ENCODE data around the gene NLRP1. TPM values are rescaled to one million over a fixed set of nuclear protein-coding genes. Genes with fewer than 3 reads are reported as not detected.

The NLRP1 gene
- total RNA-seq, 1 donor: 33.2 TPM

DNA sequence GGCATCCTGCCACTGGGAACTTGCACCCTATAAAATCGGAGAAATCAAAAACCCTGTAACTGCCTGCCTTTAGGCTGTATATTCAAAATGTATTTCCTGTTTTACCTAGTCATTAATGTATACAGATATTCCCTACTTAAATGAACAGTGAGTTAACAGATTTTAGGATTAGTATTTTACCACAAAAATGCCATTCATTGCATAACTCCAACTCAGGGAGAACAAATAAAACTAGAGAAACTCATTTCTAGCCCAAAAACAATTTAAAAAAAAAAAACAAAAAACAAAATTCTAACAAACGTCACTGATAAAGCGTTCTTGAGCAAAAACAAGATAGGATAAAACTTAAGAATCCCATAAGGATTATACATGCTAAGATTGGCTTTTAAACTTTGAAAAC, 111.8 kb downstream of the NLRP1 start:
- peak; percentile 55 for DNase-seq (ENCODE audit: low read depth)
- TF ChIP-seq, protein P1, sequence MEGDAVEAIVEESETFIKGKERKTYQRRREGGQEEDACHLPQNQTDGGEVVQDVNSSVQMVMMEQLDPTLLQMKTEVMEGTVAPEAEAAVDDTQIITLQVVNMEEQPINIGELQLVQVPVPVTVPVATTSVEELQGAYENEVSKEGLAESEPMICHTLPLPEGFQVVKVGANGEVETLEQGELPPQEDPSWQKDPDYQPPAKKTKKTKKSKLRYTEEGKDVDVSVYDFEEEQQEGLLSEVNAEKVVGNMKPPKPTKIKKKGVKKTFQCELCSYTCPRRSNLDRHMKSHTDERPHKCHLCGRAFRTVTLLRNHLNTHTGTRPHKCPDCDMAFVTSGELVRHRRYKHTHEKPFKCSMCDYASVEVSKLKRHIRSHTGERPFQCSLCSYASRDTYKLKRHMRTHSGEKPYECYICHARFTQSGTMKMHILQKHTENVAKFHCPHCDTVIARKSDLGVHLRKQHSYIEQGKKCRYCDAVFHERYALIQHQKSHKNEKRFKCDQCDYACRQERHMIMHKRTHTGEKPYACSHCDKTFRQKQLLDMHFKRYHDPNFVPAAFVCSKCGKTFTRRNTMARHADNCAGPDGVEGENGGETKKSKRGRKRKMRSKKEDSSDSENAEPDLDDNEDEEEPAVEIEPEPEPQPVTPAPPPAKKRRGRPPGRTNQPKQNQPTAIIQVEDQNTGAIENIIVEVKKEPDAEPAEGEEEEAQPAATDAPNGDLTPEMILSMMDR (IDR thresholded peaks at IDR 0.05; ENCODE audit: insufficient read depth, low read depth, low read length): no peak

DNA sequence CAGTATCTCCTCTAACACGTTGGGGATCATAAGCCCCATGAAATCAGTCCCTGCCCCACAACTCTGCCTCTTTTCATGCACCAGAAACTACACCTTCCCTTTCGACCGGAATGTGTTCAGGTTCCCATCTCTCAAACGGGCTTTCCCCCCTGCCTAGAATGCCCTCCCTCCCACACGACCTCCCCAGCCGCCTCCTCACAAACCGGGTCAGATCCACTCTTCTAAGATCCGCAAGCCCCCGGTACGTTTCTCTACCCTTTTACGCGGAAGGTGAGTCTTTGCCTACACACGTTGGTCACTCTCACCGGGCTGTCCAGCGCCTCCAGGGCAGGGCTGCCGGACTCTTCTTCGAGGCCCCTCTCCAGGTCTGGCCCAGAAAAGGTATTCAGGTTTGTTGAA, 116.2 kb downstream of the NLRP1 start:
- DNase-seq (ENCODE audit: low read depth): no peak
- TF ChIP-seq, protein P1 (IDR thresholded peaks at IDR 0.05; ENCODE audit: insufficient read depth, low read depth, low read length): no peak
- peak overlapping the region; percentile 82 for H3K4me3 ChIP-seq (ENCODE audit: low read depth, low read length)

More for the DNA sequence above, 111.8 kb downstream of the NLRP1 start:
- no peak overlapping the region for H3K4me3 ChIP-seq (ENCODE audit: low read depth, low read length)

DNA sequence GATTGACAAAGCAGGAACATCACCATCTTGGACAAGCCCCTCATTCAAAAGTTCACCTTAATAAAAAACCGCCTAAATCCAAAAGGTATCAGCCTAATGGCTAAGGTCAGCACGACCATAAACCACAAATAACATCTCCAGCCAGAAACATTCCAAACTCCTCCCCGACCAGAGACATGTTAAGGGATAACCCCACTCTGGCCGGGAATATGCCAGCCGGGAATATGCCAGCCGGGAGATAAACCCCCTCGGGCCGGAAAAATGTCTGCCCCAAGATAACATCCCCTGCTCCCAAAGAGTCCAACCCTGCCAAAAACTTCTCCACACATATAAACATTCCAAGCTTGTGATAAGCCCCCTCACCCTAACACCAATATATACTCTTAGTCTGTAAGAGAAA, 116.9 kb downstream of the NLRP1 start:
- TF ChIP-seq, protein P1 (IDR thresholded peaks at IDR 0.05; ENCODE audit: insufficient read depth, low read depth, low read length): no peak
- H3K4me3 ChIP-seq (ENCODE audit: low read depth, low read length): peak overlapping the region; percentile 82
- no peak for DNase-seq (ENCODE audit: low read depth)

DNA sequence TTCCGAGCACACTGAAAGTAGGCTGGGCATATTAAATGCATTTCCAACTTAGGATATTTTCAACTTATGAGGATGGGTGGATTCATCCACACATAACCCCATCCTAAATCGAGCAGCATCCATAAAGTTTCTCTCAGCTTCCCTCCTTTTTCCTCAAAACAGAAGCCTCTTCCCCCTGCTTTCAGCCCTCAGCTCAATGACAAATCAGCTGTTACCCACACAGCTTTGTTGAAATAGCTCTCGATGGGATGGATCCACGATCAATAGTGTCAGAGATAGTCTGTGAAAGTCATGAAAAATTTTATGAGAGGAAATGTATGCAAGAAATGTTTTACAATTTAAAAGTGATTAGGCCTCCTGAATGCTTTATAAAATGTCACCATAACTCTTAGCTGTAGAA, 118.0 kb downstream of the NLRP1 start:
- no peak for DNase-seq (ENCODE audit: low read depth)
- TF ChIP-seq, protein P1 (IDR thresholded peaks at IDR 0.05; ENCODE audit: insufficient read depth, low read depth, low read length): no peak
- H3K4me3 ChIP-seq (ENCODE audit: low read depth, low read length): no peak overlapping the region

DNA sequence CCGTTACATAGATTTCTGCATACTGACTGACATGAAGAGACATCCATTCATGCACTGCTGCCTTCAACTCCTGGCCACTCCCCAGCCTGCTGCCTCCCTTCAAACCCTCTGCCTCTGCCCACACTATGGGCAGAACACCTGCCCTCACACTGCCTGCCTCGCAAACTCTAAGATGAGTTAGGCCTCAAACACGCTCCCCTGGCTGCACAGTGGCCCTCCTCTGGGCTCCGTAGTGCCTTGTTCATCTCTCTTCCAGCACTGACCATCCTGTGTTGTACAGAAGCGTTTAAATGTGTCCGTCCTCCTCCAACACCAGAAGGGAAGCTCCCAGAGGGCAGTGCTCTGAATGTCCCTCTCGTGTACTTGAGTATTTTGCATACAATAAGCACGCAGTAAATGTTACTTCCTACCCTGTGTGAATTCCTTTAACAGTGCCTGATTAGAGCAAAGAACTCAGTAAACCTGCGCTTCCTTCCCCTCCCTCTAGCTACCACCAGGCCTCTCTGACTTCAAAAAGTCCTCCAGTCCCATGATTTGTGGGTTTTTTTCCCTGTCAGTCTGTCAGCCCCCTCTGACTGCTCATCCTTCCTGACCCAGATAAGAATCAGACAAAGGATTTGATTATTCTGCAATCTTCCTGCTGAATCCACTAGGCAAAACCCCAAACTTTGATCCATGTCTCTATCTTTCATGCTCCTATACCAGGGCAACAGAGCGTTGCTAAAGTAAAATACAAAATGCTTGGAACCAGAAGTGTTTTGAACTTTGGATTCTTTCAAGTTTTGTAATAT, 119.4 kb downstream of the NLRP1 start:
- H3K4me3 ChIP-seq (ENCODE audit: low read depth, low read length): no peak overlapping the region
- TF ChIP-seq, protein P1 (IDR thresholded peaks at IDR 0.05; ENCODE audit: insufficient read depth, low read depth, low read length): no peak
- no peak for DNase-seq (ENCODE audit: low read depth)

Other genes starting within 250 kb of the NLRP1 start
- 96.3 and 106 TPM in 2 replicates for gene NUP88, start 164.8 kb downstream of the NLRP1 start, total RNA-seq
- gene RPAIN, start 164.3 kb downstream of the NLRP1 start, total RNA-seq: 35.0 and 39.6 TPM in 2 replicates
- 179 and 233 TPM in 2 replicates for gene C1QBP, start 145.4 kb downstream of the NLRP1 start, total RNA-seq
- gene DHX33, start 115.5 kb downstream of the NLRP1 start, total RNA-seq: 14.2 and 14.8 TPM in 2 replicates
- gene DERL2, start 98.3 kb downstream of the NLRP1 start, total RNA-seq: 29.0 and 45.3 TPM in 2 replicates
- gene MIS12, start 97.9 kb downstream of the NLRP1 start, total RNA-seq: 10.3 and 18.6 TPM in 2 replicates